ENCODE results near the gene FRMD1. TPM values are rescaled to one million over a fixed set of nuclear protein-coding genes. Genes with fewer than 3 reads are reported as not detected.
A peak's percentile ranks its signal among the peaks of the same experiment; 100 is the strongest.

The FRMD1 gene
- total and polyA plus RNA-seq, 10 of the 15 experiments (the other 5 are each of a cell fraction or from before 2014, with no cell fraction given): not detected

- Histone ChIP-seq H2AFZ (ENCODE audit: control insufficient read depth, low read depth, low read length) (no peak overlapping the region), H3K9me3 (replicated peaks; ENCODE audit: control insufficient read depth, insufficient read depth, low read length) (no peaks in the 10 kb centered on the region), H3K4me2 (ENCODE audit: control insufficient read depth, insufficient read depth) (no peak overlapping the region), H3K27ac (ENCODE audit: control insufficient read depth, insufficient read depth) (no peak overlapping the region), H3K27me3 (replicated peaks in 1 of 2; ENCODE audit: control insufficient read depth in 2 of 2, insufficient read depth in 2 of 2, low read length in 1 of 2) (no peaks in the 10 kb centered on the region), H4K20me1 (ENCODE audit: control insufficient read depth, insufficient read depth) (no peaks in the 10 kb centered on the region), H3K9ac (ENCODE audit: control insufficient read depth, insufficient read depth, low read length) (no peak overlapping the region), H3K4me3 (no peak overlapping the region), H3K4me1 (ENCODE audit: control insufficient read depth, insufficient read depth, low read length) (no peaks in the 10 kb centered on the region), H3K79me2 (ENCODE audit: control insufficient read depth, insufficient read depth, low read length) (no peaks in the 10 kb centered on the region), H3K36me3 (ENCODE audit: control insufficient read depth in 2 of 2, insufficient read depth in 2 of 2, low read length in 1 of 2) (no peaks in the 10 kb centered on the region)
- CTCF ChIA-PET: no interaction called here
- SMC1A ChIA-PET (ENCODE audit: uncharacterized antibody, unreplicated experiment): no interaction called here
- intact Hi-C loops (cut with micrococcal nuclease; ENCODE audit: unreplicated experiment) (no loop called here), in situ Hi-C loops (cut with MboI) (no loop called here)
- RAD21 ChIA-PET (ENCODE audit: unreplicated experiment): no interaction called here
- DNase-seq (ENCODE audit: low read depth, low spot score) (no peak), FAIRE-seq (no peak), ATAC-seq (no peak)
- TF ChIP-seq, protein P1, sequence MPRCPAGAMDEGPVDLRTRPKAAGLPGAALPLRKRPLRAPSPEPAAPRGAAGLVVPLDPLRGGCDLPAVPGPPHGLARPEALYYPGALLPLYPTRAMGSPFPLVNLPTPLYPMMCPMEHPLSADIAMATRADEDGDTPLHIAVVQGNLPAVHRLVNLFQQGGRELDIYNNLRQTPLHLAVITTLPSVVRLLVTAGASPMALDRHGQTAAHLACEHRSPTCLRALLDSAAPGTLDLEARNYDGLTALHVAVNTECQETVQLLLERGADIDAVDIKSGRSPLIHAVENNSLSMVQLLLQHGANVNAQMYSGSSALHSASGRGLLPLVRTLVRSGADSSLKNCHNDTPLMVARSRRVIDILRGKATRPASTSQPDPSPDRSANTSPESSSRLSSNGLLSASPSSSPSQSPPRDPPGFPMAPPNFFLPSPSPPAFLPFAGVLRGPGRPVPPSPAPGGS (IDR thresholded peaks at IDR 0.05; ENCODE audit: borderline replicate concordance, insufficient read depth, low read depth, low read length, poor library complexity, severe bottlenecking): peak; percentile 34
- TF ChIP-seq TCF3 (IDR thresholded peaks at IDR 0.05; ENCODE audit: borderline replicate concordance, insufficient read depth, low read depth, low read length): 0 out of 2 replicates have a peak, but pooled peaks have one; percentile 11
- TF ChIP-seq ZBTB11 (CRISPR knock-in tag; IDR thresholded peaks at IDR 0.05): no peak
- POLR2A ChIA-PET: no interaction called here
- BruUV-seq (replicated peaks): no TSS peak
- 48% methylated on average over 13 of the region's 13 CpGs for WGBS (ENCODE audit: insufficient coverage, insufficient replicate concordance, low lambda C conversion rate, missing lambda C conversion rate)
Observed at GRCh38 chr6:168073937-168074730, 4.9 kb downstream of the FRMD1 start.
